ENCODE data around the gene PSMD13.

Gene PSMD13

DNA sequence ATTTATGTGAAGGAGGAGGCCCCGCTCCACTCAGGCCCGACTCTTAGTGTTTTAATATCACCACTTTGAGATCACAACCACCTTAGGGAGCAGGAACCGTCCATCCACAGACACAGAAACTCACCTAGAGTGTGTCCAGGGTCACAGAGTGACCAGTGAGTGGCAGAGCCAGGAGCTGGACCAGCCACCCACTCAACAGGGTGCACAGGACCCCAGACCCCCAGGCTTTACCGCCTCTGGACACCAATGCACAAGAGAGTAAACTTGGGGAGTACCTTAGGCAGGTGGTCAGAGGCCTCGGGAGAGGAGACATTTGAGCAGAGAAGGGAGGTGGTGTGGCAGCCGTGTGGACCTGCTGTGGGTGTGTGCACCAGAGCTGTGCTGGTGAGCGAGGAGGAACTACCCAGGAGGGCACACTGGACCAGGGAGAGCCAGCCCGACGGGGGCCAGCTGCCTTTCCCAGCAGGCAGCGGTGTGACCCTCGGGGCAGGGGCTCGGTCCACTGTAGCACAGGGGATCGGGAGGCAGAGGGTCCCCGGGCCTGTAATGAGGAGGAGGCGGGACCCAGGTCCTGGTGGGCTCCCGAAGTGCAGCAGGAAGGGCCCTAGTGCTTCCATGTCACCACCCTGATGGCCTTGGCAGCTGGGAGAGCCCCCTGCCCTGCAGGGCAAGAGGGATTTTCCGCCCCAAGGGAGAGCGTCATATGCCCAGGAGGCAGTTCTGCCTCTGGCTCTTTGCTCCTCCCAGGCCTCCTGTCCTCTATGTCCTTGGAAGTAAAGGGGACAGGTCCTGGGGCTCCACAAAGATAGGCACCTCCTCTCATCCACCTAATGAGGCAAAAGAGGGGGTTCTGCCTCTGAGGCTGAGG lies 33.9 kb downstream of the PSMD13 start:
- H3K27me3 ChIP-seq (replicated peaks; ENCODE audit: insufficient read depth, low read length), result no peaks in the 10 kb centered on the region
- no peaks in the 10 kb centered on the region for H3K36me3 ChIP-seq (replicated peaks; ENCODE audit: insufficient read depth, low read length)
- H3K4me3 ChIP-seq (ENCODE audit: low read length), result no peak overlapping the region
- no peaks in the 10 kb centered on the region for H4K20me1 ChIP-seq (ENCODE audit: insufficient read depth, low read length)
- no peak overlapping the region for H3K9ac ChIP-seq (ENCODE audit: low read length)
- no peaks in the 10 kb centered on the region for H3K9me3 ChIP-seq (replicated peaks; ENCODE audit: insufficient read depth, low read length)
- H3K79me2 ChIP-seq (ENCODE audit: low read length), result peaks cover 6% of the 10 kb centered on the region; the same call in 1 of the 2 replicates
- peak overlapping the region; percentile 88; the same call in 1 of the 2 replicates for H3K4me2 ChIP-seq (ENCODE audit: low read depth, low read length)
- peak overlapping the region; percentile 97; the same call in 1 of the 2 replicates for H3K27ac ChIP-seq (ENCODE audit: low read length)
- no peaks in the 10 kb centered on the region for H3K9me2 ChIP-seq (replicated peaks; ENCODE audit: insufficient read depth, low read length)
- H3K4me1 ChIP-seq (ENCODE audit: low read length), result peaks cover 12% of the 10 kb centered on the region
- peaks cover 33% of the 10 kb centered on the region for H3F3A ChIP-seq (ENCODE audit: insufficient read depth, low read length)
- TF ChIP-seq, protein P1, sequence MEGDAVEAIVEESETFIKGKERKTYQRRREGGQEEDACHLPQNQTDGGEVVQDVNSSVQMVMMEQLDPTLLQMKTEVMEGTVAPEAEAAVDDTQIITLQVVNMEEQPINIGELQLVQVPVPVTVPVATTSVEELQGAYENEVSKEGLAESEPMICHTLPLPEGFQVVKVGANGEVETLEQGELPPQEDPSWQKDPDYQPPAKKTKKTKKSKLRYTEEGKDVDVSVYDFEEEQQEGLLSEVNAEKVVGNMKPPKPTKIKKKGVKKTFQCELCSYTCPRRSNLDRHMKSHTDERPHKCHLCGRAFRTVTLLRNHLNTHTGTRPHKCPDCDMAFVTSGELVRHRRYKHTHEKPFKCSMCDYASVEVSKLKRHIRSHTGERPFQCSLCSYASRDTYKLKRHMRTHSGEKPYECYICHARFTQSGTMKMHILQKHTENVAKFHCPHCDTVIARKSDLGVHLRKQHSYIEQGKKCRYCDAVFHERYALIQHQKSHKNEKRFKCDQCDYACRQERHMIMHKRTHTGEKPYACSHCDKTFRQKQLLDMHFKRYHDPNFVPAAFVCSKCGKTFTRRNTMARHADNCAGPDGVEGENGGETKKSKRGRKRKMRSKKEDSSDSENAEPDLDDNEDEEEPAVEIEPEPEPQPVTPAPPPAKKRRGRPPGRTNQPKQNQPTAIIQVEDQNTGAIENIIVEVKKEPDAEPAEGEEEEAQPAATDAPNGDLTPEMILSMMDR (IDR thresholded peaks at IDR 0.05; ENCODE audit: low read length), result no peak
- TF ChIP-seq EZH2phosphoT487 (IDR thresholded peaks at IDR 0.05; ENCODE audit: low read length), result no peak
- TF ChIP-seq EZH2 (optimal IDR thresholded peaks at IDR 0.05; ENCODE audit: low read depth, low read length), result no peak
- no peak for DNase-seq
- H2AFZ ChIP-seq (ENCODE audit: low read length), result no peak overlapping the region

DNA sequence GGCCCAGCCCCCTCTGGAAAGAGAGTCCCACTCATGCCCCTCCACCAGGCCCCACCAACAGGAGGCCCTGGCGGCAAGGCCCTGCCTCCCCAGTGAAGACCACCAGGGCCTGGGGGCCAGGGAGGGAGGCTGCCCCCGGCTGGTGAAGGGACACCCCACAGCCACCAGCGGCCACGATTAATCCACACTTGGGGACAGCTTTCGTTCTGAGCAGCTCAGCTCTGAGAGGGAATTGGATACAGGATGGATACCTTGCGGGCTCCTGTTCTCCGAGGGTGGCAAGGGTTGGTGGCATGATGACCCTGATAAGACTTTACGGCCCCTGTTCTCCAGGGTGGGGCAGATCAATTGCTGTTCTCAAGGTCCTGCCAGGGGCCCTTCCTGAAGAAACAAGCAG lies 34.5 kb downstream of the PSMD13 start:
- no peak for DNase-seq
- peaks cover 12% of the 10 kb centered on the region for H3K4me1 ChIP-seq (ENCODE audit: low read length)
- no peaks in the 10 kb centered on the region for H3K36me3 ChIP-seq (replicated peaks; ENCODE audit: insufficient read depth, low read length)
- no peak overlapping the region for H3K27ac ChIP-seq (ENCODE audit: low read length)
- H3K79me2 ChIP-seq (ENCODE audit: low read length), result peaks cover 6% of the 10 kb centered on the region; the same call in 1 of the 2 replicates
- H3K9me2 ChIP-seq (replicated peaks; ENCODE audit: insufficient read depth, low read length), result no peaks in the 10 kb centered on the region
- H3K9me3 ChIP-seq (replicated peaks; ENCODE audit: insufficient read depth, low read length), result no peaks in the 10 kb centered on the region
- no peak overlapping the region for H2AFZ ChIP-seq (ENCODE audit: low read length)
- no peak overlapping the region for H3K4me3 ChIP-seq (ENCODE audit: low read length)
- no peaks in the 10 kb centered on the region for H3K27me3 ChIP-seq (replicated peaks; ENCODE audit: insufficient read depth, low read length)
- no peak for TF ChIP-seq EZH2 (optimal IDR thresholded peaks at IDR 0.05; ENCODE audit: low read depth, low read length)
- TF ChIP-seq, protein P1 (IDR thresholded peaks at IDR 0.05; ENCODE audit: low read length), result no peak
- no peak for TF ChIP-seq EZH2phosphoT487 (IDR thresholded peaks at IDR 0.05; ENCODE audit: low read length)
- no peak overlapping the region for H3K9ac ChIP-seq (ENCODE audit: low read length)
- H4K20me1 ChIP-seq (ENCODE audit: insufficient read depth, low read length), result no peaks in the 10 kb centered on the region
- peaks cover 33% of the 10 kb centered on the region for H3F3A ChIP-seq (ENCODE audit: insufficient read depth, low read length)
- no peak overlapping the region for H3K4me2 ChIP-seq (ENCODE audit: low read depth, low read length)

DNA sequence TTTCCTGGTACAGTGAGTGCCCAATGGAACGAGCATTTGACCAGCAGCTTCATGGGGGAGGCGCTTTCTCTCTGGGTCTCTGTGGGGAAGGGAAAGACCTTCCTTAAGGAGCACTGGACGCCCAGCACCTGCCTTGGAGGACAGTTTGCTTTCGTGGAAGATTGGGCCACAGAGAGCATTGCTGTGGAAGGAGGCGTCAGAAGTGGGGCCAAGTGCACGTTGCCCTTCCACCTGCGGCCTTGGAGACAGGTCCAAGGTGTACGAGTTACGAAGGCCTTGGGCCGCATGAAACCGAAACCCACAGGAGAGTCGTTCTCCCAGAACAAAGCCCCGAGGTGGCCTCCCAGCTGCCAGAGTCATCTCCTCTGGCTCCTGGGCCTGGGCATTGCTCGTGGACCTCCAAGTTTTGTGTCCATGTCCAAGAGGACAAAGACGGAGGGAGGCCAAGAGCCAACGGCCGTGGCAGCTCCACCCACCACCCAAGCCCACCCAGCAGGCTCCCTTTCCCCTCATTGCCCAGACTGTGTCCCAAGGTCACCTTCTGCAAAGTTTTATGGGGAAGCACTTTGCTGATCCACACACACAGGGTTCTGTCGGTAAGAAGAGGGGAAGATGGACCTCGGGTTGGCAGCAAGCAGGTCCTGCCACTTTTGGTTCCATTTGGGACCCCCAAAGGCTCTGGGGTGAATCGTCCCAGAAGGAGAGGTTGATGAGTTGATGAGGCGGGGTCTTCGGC lies 35.6 kb downstream of the PSMD13 start:
- Histone ChIP-seq H3K27ac (ENCODE audit: low read length) (no peak overlapping the region), H3K9me3 (replicated peaks; ENCODE audit: insufficient read depth, low read length) (no peaks in the 10 kb centered on the region), H3F3A (ENCODE audit: insufficient read depth, low read length) (peaks cover 27% of the 10 kb centered on the region), H3K4me2 (ENCODE audit: low read depth, low read length) (no peak overlapping the region), H3K4me1 (ENCODE audit: low read length) (peaks cover 6% of the 10 kb centered on the region; the same call in 1 of the 2 replicates), H3K27me3 (replicated peaks; ENCODE audit: insufficient read depth, low read length) (no peaks in the 10 kb centered on the region), H3K4me3 (ENCODE audit: low read length) (no peak overlapping the region), H3K9me2 (replicated peaks; ENCODE audit: insufficient read depth, low read length) (no peaks in the 10 kb centered on the region), H4K20me1 (ENCODE audit: insufficient read depth, low read length) (no peaks in the 10 kb centered on the region), H3K9ac (ENCODE audit: low read length) (no peak overlapping the region), H3K36me3 (replicated peaks; ENCODE audit: insufficient read depth, low read length) (no peaks in the 10 kb centered on the region), H3K79me2 (ENCODE audit: low read length) (peaks cover 6% of the 10 kb centered on the region; the same call in 1 of the 2 replicates), H2AFZ (ENCODE audit: low read length) (no peak overlapping the region)
- TF ChIP-seq EZH2phosphoT487 (IDR thresholded peaks at IDR 0.05; ENCODE audit: low read length), result no peak
- no peak for TF ChIP-seq EZH2 (optimal IDR thresholded peaks at IDR 0.05; ENCODE audit: low read depth, low read length)
- TF ChIP-seq, protein P1 (IDR thresholded peaks at IDR 0.05; ENCODE audit: low read length), result no peak
- no peak for DNase-seq

All from MM.1S (cell line).